Naive B cell (primary cell): Measurements from ENCODE around the gene EGF. TPM values are rescaled to one million over a fixed set of nuclear protein-coding genes. Genes with fewer than 3 reads are reported as not detected.
A peak's percentile ranks its signal among the peaks of the same experiment; 100 is the strongest.

ENCODE experiments used
- ATAC-seq, 2 donors: fragments of 150-1000 bp; cut with Tn5 transposase; 2 replicates each; pipeline ENCODE4 v1.10.0; 2021; ENCODE audit warnings: low read depth in 2 of 2, mild to moderate bottlenecking in 2 of 2, moderate library complexity in 2 of 2
- DNase-seq: peaks from one replicate; pipeline ENCODE4 v3.0.0; 2022
- H3K27ac Mint-ChIP-seq, 6 donors: one replicate each; pipeline ENCODE4 v1.8.0; 2020 to 2022; ENCODE audit warnings: mild to moderate bottlenecking in 6 of 6, mixed read lengths in 6 of 6, moderate library complexity in 5 of 6, inconsistent platforms in 2 of 6
- H3K27me3 Mint-ChIP-seq, 3 donors: one replicate each; pipeline ENCODE4 v1.8.0; 2021 to 2022; ENCODE audit warnings: mixed read lengths in 3 of 3, mild to moderate bottlenecking in 1 of 3
- H3K36me3 Mint-ChIP-seq, 2 donors: one replicate each; pipeline ENCODE4 v1.8.0; 2020 to 2022; ENCODE audit warnings: mixed read lengths in 2 of 2, inconsistent platforms in 1 of 2, mild to moderate bottlenecking in 1 of 2
- H3K4me1 Mint-ChIP-seq, 3 donors: one replicate each; pipeline ENCODE4 v1.8.0; 2020 to 2022; ENCODE audit warnings: mixed read lengths in 3 of 3, inconsistent platforms in 1 of 3, mild to moderate bottlenecking in 1 of 3, moderate library complexity in 1 of 3
- H3K4me3 Mint-ChIP-seq, 8 donors: one replicate each; pipeline ENCODE4 v1.8.0; 2020 to 2022; ENCODE audit warnings: mild to moderate bottlenecking in 8 of 8, mixed read lengths in 8 of 8, moderate library complexity in 8 of 8, inconsistent platforms in 2 of 8
- H3K9me3 Mint-ChIP-seq, 7 donors: one replicate each; pipeline ENCODE4 v1.8.0; 2020 to 2022; ENCODE audit warnings: mixed read lengths in 7 of 7, mild to moderate bottlenecking in 5 of 7, inconsistent platforms in 2 of 7, moderate library complexity in 1 of 7
- polyA plus RNA-seq, 6 donors: library from polyadenylated mRNA; unstranded; fragments of 300-500 nt; fragmentation: Illumina TruSeq; gene quantifications; one replicate each; pipeline ENCODE4 v1.2.3, GENCODE V29; 2021; ENCODE audit warnings: low read depth in 6 of 6

Gene EGF
- polyA plus RNA-seq, 6 donors from 2014 or later, result 0.36 to 0.94 (median 0.44) TPM; not detected in 3

GRCh38 chr4:109977854-109978501, 65.3 kb downstream of the EGF start:
- no peak overlapping the region for H3K27ac Mint-ChIP-seq
- no peak overlapping the region for H3K4me3 Mint-ChIP-seq
- no peaks in the 10 kb centered on the region for H3K36me3 Mint-ChIP-seq
- ATAC-seq (no peak), DNase-seq (no peak)
- no peaks in the 10 kb centered on the region for H3K4me1 Mint-ChIP-seq
- peaks cover 0 to 19% (median 8%) of the 10 kb centered on the region in 3 donors for H3K27me3 Mint-ChIP-seq
- H3K9me3 Mint-ChIP-seq, result no peaks in the 10 kb centered on the region

GRCh38 chr4:109978704-109979454, 66.2 kb downstream of the EGF start:
- peak overlapping the region in 2 of 6 donors; percentile 19 to 93 for H3K27ac Mint-ChIP-seq
- no peaks in the 10 kb centered on the region for H3K4me1 Mint-ChIP-seq
- H3K4me3 Mint-ChIP-seq, result no peak overlapping the region
- DNase-seq, result no peak
- no peak for ATAC-seq
- peaks cover 0 to 12% (median 8%) of the 10 kb centered on the region in 3 donors for H3K27me3 Mint-ChIP-seq
- no peaks in the 10 kb centered on the region for H3K9me3 Mint-ChIP-seq
- no peaks in the 10 kb centered on the region for H3K36me3 Mint-ChIP-seq

DNA sequence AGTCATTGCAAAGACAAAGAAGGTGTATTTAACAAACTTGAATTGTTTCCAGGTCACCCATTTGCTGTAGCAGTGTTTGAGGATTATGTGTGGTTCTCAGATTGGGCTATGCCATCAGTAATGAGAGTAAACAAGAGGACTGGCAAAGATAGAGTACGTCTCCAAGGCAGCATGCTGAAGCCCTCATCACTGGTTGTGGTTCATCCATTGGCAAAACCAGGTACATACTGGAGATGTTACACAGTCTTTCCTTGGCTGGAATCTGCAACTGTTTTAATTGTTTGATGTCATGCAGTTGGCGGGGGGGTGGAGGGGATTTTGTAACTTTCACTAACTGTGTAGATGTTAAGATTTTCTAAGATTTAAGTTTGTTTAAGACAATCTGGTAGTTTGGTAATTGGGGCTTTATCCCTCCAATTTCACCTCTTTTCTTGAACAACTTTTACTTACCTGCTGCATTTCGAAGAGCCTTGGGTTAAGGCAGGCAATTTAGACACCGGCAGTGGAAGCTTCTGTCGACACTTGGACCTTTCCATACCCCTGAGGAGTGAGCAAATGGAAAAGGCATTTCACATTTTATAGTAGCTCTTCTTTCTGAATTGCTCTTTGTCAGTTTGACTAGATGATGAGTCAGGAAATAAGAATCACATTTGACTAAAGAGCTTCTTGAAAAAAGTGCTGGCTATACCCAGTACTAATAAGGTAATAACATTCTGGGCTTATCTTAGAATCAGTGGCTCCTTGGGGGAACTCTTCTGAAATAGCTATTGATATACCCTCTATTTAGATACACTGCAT, 67.4 kb downstream of the EGF start:
- Mint-ChIP-seq H3K27me3 (peaks cover 0 to 12% (median 8%) of the 10 kb centered on the region in 3 donors), H3K9me3 (no peaks in the 10 kb centered on the region), H3K36me3 (no peaks in the 10 kb centered on the region), H3K27ac (no peak overlapping the region), H3K4me1 (no peaks in the 10 kb centered on the region), H3K4me3 (no peak overlapping the region)
- DNase-seq (no peak), ATAC-seq (no peak)

- no peaks in the 10 kb centered on the region for H3K4me1 Mint-ChIP-seq
- no peak overlapping the region for H3K27ac Mint-ChIP-seq
- ATAC-seq, result no peak
- no peak for DNase-seq
- H3K36me3 Mint-ChIP-seq, result no peaks in the 10 kb centered on the region
- H3K9me3 Mint-ChIP-seq, result no peaks in the 10 kb centered on the region
- H3K4me3 Mint-ChIP-seq, result no peak overlapping the region
- peaks cover 0 to 12% (median 8%) of the 10 kb centered on the region in 3 donors for H3K27me3 Mint-ChIP-seq
Observed at GRCh38 chr4:109981936-109982335, 69.3 kb downstream of the EGF start.

DNA sequence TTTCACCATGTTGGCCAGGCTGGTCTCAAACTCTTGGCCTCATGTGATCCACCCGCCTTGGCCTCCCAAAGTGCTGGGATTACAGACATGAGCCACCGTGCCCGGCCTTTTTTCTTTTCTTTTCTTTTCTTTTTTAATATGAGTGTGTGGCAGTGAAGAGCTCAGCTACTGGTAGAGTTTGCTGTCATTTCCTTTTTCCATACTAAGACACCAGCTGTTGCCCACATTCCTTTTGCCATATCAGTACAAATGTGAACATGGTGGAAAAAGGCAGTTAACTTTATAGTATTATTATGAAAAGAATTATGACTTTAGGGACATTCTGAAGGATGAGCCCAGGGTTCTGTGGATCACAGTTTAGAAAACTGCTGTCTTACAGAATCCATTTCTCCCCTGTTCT, 69.8 kb downstream of the EGF start:
- DNase-seq, result no peak
- Mint-ChIP-seq H3K27ac (no peak overlapping the region), H3K36me3 (no peaks in the 10 kb centered on the region), H3K27me3 (peaks cover 0 to 12% (median 8%) of the 10 kb centered on the region in 3 donors), H3K4me1 (no peaks in the 10 kb centered on the region), H3K4me3 (no peak overlapping the region), H3K9me3 (no peaks in the 10 kb centered on the region)
- no peak for ATAC-seq

DNA sequence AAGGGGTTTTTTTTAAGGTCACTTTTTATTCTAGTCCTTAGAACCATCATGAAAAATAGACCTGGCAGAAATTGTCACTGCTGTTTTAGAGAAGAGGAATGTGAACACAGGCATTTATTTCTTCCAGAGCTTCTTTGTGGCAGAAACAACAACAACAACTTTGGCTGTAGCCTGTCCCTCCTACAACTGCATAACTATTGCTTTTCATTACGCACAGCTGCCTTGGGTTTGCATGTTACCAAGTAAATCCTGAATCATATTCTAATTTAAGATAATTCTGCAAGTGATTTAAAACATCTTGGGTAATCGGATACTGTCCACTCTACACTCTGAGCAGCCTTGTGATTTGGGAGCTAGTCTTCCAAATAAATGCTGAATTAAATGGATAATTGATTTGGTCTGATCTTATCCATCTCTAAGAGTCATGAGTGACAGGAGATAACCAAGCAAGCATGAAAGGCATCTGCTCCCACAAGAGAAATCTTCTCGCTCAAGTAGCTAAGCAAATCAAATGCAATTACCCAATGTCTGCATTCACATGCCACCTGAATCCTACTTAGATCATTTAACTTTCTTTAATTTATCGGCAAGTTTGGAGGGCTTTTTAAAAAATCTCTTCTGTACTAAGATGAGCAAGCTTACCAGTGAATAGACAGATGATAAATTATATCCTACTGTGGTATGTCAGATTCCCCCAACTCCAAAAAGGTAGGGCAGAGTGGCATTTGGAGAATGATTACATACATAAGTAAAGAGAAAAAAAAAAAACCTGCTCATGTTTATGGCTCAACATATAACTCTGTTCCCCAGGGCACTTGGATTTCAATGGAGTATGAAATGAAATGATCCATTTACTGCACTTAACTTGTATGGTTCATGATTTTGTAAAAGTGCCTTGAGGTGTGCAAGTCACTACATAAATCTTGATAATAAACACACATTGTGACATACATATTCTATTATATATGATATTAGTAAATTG, 73.6 kb downstream of the EGF start:
- Mint-ChIP-seq H3K9me3 (peaks cover 11 to 16% (median 14%) of the 10 kb centered on the region in 7 donors), H3K27me3 (no peaks in the 10 kb centered on the region), H3K36me3 (peaks cover 12 to 16% of the 10 kb centered on the region in 2 donors), H3K27ac (no peak overlapping the region), H3K4me1 (peaks cover 10 to 16% (median 15%) of the 10 kb centered on the region in 3 donors), H3K4me3 (no peak overlapping the region)
- ATAC-seq, result no peak
- no peak for DNase-seq

GRCh38 chr4:109989044-109989443, 76.4 kb downstream of the EGF start:
- H3K36me3 Mint-ChIP-seq, result peaks cover 12 to 16% of the 10 kb centered on the region in 2 donors

GRCh38 chr4:109989618-109990017, 76.9 kb downstream of the EGF start:
- peak overlapping the region in 2 of 6 donors; percentile 2 to 51 for H3K27ac Mint-ChIP-seq
- ATAC-seq, result no peak
- H3K4me3 Mint-ChIP-seq, result no peak overlapping the region
- H3K27me3 Mint-ChIP-seq, result no peaks in the 10 kb centered on the region
- H3K4me1 Mint-ChIP-seq, result peaks cover 10 to 24% (median 23%) of the 10 kb centered on the region in 3 donors
- H3K9me3 Mint-ChIP-seq, result peaks cover 12 to 20% (median 17%) of the 10 kb centered on the region in 7 donors
- H3K36me3 Mint-ChIP-seq, result peaks cover 12 to 16% of the 10 kb centered on the region in 2 donors
- no peak for DNase-seq

More at GRCh38 chr4:109989044-109989443, 76.4 kb downstream of the EGF start:
- ATAC-seq (no peak), DNase-seq (no peak)
- Mint-ChIP-seq H3K9me3 (peaks cover 12 to 20% (median 17%) of the 10 kb centered on the region in 7 donors), H3K27ac (no peak overlapping the region), H3K4me3 (peak overlapping the region in 1 of 8 donors; percentile 2), H3K4me1 (peaks cover 10 to 19% (median 17%) of the 10 kb centered on the region in 3 donors), H3K27me3 (no peaks in the 10 kb centered on the region)

GRCh38 chr4:109990261-109991257, 77.9 kb downstream of the EGF start:
- Mint-ChIP-seq H3K9me3 (peaks cover 12 to 20% (median 17%) of the 10 kb centered on the region in 7 donors), H3K27me3 (no peaks in the 10 kb centered on the region), H3K4me1 (peaks cover 10 to 26% (median 24%) of the 10 kb centered on the region in 3 donors), H3K4me3 (peak overlapping the region in 3 of 8 donors; percentile 28 to 54 (median 33)), H3K36me3 (peaks cover 12 to 16% of the 10 kb centered on the region in 2 donors), H3K27ac (peak overlapping the region in 5 of 6 donors; percentile 2 to 95 (median 76))
- peak; percentile 50 for DNase-seq
- peak; percentile 84 to 91 for ATAC-seq

DNA sequence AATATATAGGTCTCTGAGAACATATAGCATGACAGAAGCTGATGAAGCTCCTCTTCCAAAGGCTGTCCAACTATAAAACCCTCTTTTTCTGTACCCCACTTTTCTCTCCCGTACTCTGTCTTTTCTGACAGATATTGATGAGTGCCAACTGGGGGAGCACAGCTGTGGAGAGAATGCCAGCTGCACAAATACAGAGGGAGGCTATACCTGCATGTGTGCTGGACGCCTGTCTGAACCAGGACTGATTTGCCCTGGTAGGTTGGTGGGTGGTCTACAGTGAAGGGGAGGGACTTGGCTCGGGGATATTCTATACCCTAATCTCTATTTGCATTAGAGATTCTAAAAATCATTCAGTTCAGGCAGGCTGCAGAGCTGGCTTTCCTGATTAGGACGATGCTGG, 80.4 kb downstream of the EGF start:
- peaks cover 10 to 26% (median 24%) of the 10 kb centered on the region in 3 donors for H3K4me1 Mint-ChIP-seq
- H3K36me3 Mint-ChIP-seq, result peaks cover 12 to 16% of the 10 kb centered on the region in 2 donors
- H3K27me3 Mint-ChIP-seq, result no peaks in the 10 kb centered on the region
- H3K9me3 Mint-ChIP-seq, result peaks cover 12 to 20% (median 17%) of the 10 kb centered on the region in 7 donors
- no peak overlapping the region for H3K27ac Mint-ChIP-seq
- ATAC-seq (no peak), DNase-seq (no peak)
- no peak overlapping the region for H3K4me3 Mint-ChIP-seq

DNA sequence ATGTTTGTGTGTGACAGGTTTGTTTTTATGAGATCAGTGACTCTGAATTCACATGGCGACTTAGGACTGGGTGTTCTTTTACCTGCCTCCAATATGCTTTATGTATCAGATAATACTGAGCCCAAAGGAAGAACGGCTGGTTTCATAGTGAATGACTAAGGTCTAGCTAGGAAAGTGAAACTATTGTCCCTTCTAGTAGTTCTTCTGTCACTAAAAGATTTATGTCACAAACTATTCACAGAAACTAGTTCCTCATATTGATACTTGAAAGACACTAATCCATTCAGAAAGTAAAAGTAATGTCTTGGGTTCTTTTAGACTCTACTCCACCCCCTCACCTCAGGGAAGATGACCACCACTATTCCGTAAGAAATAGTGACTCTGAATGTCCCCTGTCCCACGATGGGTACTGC, 81.7 kb downstream of the EGF start:
- Mint-ChIP-seq H3K9me3 (peaks cover 12 to 20% (median 16%) of the 10 kb centered on the region in 7 donors), H3K27me3 (no peaks in the 10 kb centered on the region), H3K36me3 (peaks cover 12 to 16% of the 10 kb centered on the region in 2 donors), H3K27ac (peak overlapping the region in 1 of 6 donors; percentile 3), H3K4me3 (no peak overlapping the region), H3K4me1 (peaks cover 10 to 26% (median 24%) of the 10 kb centered on the region in 3 donors)
- DNase-seq (no peak), ATAC-seq (peak; percentile 27 to 28)
